GM23338 (cell line): Measurements from ENCODE around the gene PAGR1.

Experiments
- CREB1 ChIP-seq: fragments of 250-450 bp; sonication (Bioruptor Pico); IDR thresholded peaks from 2 replicates; pipeline ENCODE4 v1.5.0; 2020; ENCODE audit warnings: low read depth, mild to moderate bottlenecking, moderate library complexity
- EZH2 ChIP-seq: fragments of 200-600 bp; sonication (generic); IDR thresholded peaks from one replicate; pipeline ENCODE4 v1.8.0; 2017; ENCODE audit warnings: antibody characterized with exemption, mild to moderate bottlenecking, low read depth; ENCODE audit not compliant: unreplicated experiment
- EZH2phosphoT487 ChIP-seq: fragments of 200-600 bp; sonication (generic); IDR thresholded peaks from one replicate; pipeline ENCODE4 v1.8.1; 2018; ENCODE audit warnings: antibody characterized with exemption; ENCODE audit not compliant: unreplicated experiment
- JUNB ChIP-seq: IDR thresholded peaks from one replicate; pipeline ENCODE4 v1.6.1; 2016; ENCODE audit warnings: antibody characterized with exemption; ENCODE audit not compliant: unreplicated experiment
- NANOG ChIP-seq: IDR thresholded peaks from 2 replicates; pipeline ENCODE4 v1.6.1; 2016; ENCODE audit warnings: antibody characterized with exemption, borderline replicate concordance
- POLR2AphosphoS5 ChIP-seq: IDR thresholded peaks from 2 replicates; pipeline ENCODE4 v1.6.1; 2016; ENCODE audit warnings: antibody characterized with exemption, low read depth
- STAT1 ChIP-seq: IDR thresholded peaks from one replicate; pipeline ENCODE4 v1.6.1; 2016; ENCODE audit warnings: antibody characterized with exemption; ENCODE audit not compliant: unreplicated experiment
- ZNF114 ChIP-seq: fragments of 250-450 bp; sonication (Bioruptor Pico); IDR thresholded peaks from 2 replicates; pipeline ENCODE4 v1.5.0; 2020; ENCODE audit warnings: mild to moderate bottlenecking, moderate library complexity
- ZNF331 ChIP-seq: fragments of 250-450 bp; sonication (Bioruptor Pico); IDR thresholded peaks from 2 replicates; pipeline ENCODE4 v1.5.0; 2020; ENCODE audit warnings: low read depth, mild to moderate bottlenecking, moderate library complexity
- TF ChIP-seq, protein P1 (sequence below): IDR thresholded peaks from 2 replicates; pipeline ENCODE4 v1.6.1; 2016; ENCODE audit warnings: antibody characterized with exemption
- TF ChIP-seq, protein P2 (sequence below), 2 experiments: fragments of 200-600 bp in 1 of 2; sonication (generic) in 1 of 2; conservative IDR thresholded peaks; 2 replicates each; pipeline versions ENCODE4 v1.5.1 to v1.6.1; 2016 to 2017; ENCODE audit warnings: antibody characterized with exemption in 2 of 2, low read depth in 2 of 2, mild to moderate bottlenecking in 2 of 2, moderate library complexity in 1 of 2
- TF ChIP-seq, protein P3 (sequence below): IDR thresholded peaks from one replicate; pipeline ENCODE4 v1.6.1; 2018; ENCODE audit warnings: antibody characterized with exemption; ENCODE audit not compliant: unreplicated experiment
- TF ChIP-seq, protein P4 (sequence below): fragments of 250-450 bp; sonication (Bioruptor Pico); IDR thresholded peaks from 2 replicates; pipeline ENCODE4 v1.5.0; 2020; ENCODE audit warnings: mild to moderate bottlenecking, moderate library complexity

DNA sequence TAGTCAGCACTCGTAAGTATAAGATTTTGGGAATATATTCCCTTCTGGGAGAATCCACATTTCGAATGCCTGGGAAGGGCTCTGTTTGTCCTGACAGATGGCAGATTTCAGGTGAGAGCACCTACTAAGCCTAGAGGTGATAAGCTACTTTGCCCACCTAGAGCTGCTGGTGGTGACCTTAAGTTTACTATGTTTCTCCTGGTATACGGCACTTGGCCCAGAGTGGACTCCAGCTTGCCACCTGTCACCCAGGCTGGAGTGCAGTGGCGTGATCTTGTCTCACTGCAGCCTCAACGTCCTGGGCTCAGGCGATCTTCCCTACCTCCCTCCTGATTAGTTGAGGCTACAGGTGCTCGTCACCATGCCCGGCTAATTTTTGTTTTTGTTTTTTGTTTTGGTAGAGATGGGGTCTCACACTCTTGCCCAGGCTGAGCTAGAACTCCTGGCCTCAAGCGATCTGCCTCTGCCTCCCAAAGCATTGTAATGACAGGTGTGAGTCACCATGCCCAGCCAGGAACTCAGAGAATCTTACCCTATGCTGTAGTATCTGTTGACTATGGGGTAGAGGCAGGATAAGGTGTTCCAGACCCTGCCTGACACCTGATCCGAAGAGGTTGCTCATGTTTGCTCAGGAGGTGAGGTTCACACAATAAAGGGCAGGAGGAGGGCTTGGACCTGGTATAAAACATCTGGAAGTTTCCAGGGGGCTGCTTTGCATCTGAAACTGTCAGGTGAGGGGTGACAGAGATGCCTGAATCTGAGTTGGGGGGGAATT, 38.2 kb upstream of the PAGR1 start, which contains the start of gene ZG16:
- TF ChIP-seq, protein P1, sequence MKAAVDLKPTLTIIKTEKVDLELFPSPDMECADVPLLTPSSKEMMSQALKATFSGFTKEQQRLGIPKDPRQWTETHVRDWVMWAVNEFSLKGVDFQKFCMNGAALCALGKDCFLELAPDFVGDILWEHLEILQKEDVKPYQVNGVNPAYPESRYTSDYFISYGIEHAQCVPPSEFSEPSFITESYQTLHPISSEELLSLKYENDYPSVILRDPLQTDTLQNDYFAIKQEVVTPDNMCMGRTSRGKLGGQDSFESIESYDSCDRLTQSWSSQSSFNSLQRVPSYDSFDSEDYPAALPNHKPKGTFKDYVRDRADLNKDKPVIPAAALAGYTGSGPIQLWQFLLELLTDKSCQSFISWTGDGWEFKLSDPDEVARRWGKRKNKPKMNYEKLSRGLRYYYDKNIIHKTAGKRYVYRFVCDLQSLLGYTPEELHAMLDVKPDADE = no peak
- TF ChIP-seq CREB1 (CRISPR knock-in tag) (no peak), EZH2phosphoT487 (no peak), EZH2 (no peak), POLR2AphosphoS5 (no peak), NANOG (no peak), JUNB (no peak), ZNF114 (CRISPR knock-in tag) (no peak), ZNF331 (CRISPR knock-in tag) (no peak), STAT1 (no peak)
- TF ChIP-seq, protein P2, sequence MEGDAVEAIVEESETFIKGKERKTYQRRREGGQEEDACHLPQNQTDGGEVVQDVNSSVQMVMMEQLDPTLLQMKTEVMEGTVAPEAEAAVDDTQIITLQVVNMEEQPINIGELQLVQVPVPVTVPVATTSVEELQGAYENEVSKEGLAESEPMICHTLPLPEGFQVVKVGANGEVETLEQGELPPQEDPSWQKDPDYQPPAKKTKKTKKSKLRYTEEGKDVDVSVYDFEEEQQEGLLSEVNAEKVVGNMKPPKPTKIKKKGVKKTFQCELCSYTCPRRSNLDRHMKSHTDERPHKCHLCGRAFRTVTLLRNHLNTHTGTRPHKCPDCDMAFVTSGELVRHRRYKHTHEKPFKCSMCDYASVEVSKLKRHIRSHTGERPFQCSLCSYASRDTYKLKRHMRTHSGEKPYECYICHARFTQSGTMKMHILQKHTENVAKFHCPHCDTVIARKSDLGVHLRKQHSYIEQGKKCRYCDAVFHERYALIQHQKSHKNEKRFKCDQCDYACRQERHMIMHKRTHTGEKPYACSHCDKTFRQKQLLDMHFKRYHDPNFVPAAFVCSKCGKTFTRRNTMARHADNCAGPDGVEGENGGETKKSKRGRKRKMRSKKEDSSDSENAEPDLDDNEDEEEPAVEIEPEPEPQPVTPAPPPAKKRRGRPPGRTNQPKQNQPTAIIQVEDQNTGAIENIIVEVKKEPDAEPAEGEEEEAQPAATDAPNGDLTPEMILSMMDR (conservative IDR thresholded peaks at IDR 0.05; ENCODE audit: low read depth in 2 of 2) = no peak
- TF ChIP-seq, protein P3, sequence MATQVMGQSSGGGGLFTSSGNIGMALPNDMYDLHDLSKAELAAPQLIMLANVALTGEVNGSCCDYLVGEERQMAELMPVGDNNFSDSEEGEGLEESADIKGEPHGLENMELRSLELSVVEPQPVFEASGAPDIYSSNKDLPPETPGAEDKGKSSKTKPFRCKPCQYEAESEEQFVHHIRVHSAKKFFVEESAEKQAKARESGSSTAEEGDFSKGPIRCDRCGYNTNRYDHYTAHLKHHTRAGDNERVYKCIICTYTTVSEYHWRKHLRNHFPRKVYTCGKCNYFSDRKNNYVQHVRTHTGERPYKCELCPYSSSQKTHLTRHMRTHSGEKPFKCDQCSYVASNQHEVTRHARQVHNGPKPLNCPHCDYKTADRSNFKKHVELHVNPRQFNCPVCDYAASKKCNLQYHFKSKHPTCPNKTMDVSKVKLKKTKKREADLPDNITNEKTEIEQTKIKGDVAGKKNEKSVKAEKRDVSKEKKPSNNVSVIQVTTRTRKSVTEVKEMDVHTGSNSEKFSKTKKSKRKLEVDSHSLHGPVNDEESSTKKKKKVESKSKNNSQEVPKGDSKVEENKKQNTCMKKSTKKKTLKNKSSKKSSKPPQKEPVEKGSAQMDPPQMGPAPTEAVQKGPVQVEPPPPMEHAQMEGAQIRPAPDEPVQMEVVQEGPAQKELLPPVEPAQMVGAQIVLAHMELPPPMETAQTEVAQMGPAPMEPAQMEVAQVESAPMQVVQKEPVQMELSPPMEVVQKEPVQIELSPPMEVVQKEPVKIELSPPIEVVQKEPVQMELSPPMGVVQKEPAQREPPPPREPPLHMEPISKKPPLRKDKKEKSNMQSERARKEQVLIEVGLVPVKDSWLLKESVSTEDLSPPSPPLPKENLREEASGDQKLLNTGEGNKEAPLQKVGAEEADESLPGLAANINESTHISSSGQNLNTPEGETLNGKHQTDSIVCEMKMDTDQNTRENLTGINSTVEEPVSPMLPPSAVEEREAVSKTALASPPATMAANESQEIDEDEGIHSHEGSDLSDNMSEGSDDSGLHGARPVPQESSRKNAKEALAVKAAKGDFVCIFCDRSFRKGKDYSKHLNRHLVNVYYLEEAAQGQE = no peak
- TF ChIP-seq, protein P4, sequence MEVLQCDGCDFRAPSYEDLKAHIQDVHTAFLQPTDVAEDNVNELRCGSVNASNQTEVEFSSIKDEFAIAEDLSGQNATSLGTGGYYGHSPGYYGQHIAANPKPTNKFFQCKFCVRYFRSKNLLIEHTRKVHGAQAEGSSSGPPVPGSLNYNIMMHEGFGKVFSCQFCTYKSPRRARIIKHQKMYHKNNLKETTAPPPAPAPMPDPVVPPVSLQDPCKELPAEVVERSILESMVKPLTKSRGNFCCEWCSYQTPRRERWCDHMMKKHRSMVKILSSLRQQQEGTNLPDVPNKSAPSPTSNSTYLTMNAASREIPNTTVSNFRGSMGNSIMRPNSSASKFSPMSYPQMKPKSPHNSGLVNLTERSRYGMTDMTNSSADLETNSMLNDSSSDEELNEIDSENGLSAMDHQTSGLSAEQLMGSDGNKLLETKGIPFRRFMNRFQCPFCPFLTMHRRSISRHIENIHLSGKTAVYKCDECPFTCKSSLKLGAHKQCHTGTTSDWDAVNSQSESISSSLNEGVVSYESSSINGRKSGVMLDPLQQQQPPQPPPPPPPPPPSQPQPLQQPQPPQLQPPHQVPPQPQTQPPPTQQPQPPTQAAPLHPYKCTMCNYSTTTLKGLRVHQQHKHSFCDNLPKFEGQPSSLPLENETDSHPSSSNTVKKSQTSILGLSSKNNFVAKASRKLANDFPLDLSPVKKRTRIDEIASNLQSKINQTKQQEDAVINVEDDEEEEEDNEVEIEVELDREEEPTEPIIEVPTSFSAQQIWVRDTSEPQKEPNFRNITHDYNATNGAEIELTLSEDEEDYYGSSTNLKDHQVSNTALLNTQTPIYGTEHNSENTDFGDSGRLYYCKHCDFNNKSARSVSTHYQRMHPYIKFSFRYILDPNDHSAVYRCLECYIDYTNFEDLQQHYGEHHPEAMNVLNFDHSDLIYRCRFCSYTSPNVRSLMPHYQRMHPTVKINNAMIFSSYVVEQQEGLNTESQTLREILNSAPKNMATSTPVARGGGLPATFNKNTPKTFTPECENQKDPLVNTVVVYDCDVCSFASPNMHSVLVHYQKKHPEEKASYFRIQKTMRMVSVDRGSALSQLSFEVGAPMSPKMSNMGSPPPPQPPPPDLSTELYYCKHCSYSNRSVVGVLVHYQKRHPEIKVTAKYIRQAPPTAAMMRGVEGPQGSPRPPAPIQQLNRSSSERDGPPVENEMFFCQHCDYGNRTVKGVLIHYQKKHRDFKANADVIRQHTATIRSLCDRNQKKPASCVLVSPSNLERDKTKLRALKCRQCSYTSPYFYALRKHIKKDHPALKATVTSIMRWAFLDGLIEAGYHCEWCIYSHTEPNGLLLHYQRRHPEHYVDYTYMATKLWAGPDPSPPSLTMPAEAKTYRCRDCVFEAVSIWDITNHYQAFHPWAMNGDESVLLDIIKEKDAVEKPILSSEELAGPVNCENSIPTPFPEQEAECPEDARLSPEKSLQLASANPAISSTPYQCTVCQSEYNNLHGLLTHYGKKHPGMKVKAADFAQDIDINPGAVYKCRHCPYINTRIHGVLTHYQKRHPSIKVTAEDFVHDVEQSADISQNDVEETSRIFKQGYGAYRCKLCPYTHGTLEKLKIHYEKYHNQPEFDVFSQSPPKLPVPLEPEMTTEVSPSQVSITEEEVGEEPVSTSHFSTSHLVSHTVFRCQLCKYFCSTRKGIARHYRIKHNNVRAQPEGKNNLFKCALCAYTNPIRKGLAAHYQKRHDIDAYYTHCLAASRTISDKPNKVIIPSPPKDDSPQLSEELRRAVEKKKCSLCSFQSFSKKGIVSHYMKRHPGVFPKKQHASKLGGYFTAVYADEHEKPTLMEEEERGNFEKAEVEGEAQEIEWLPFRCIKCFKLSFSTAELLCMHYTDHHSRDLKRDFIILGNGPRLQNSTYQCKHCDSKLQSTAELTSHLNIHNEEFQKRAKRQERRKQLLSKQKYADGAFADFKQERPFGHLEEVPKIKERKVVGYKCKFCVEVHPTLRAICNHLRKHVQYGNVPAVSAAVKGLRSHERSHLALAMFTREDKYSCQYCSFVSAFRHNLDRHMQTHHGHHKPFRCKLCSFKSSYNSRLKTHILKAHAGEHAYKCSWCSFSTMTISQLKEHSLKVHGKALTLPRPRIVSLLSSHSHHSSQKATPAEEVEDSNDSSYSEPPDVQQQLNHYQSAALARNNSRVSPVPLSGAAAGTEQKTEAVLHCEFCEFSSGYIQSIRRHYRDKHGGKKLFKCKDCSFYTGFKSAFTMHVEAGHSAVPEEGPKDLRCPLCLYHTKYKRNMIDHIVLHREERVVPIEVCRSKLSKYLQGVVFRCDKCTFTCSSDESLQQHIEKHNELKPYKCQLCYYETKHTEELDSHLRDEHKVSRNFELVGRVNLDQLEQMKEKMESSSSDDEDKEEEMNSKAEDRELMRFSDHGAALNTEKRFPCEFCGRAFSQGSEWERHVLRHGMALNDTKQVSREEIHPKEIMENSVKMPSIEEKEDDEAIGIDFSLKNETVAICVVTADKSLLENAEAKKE (CRISPR knock-in tag) = no peak
